HL-60 (cell line): ENCODE measurements around the gene KRT4.
"Not testable (repeated sequence)": the region's sequence is repeated elsewhere in the genome, so short reads cannot be mapped to it uniquely, and the experiment has no call there.

Experiments used
- DNase-seq, 2 experiments: peaks; one replicate each; pipeline ENCODE4 v3.0.0-alpha.2; 2010 to 2020; ENCODE audit warnings: low read depth in 1 of 2, low spot score in 1 of 2
- H3K27ac ChIP-seq: fragments of 250-450 bp; sonication (Bioruptor Pico); replicated peaks from 2 replicates; pipeline ENCODE4 v1.5.1; 2020; ENCODE audit warnings: mild to moderate bottlenecking, moderate library complexity
- H3K27me3 ChIP-seq: fragments of 250-450 bp; sonication (Bioruptor Pico); 2 replicates; pipeline ENCODE4 v1.5.1; 2021; ENCODE audit warnings: mild to moderate bottlenecking, moderate library complexity; ENCODE audit not compliant: insufficient read depth, poor library complexity, severe bottlenecking
- H3K4me3 ChIP-seq: replicated peaks from 2 replicates; pipeline ENCODE4 v1.5.1; 2011; ENCODE audit warnings: mild to moderate bottlenecking, control low read depth, low read length; ENCODE audit not compliant: insufficient read depth
- GABPA ChIP-seq: IDR thresholded peaks from 2 replicates; pipeline ENCODE4 v1.6.1; 2012; ENCODE audit warnings: low read depth
- POLR2AphosphoS5 ChIP-seq: IDR thresholded peaks from 2 replicates; pipeline ENCODE4 v1.6.1; 2012; ENCODE audit warnings: low read depth
- SPI1 ChIP-seq: IDR thresholded peaks from 2 replicates; pipeline ENCODE4 v1.6.1; 2012; ENCODE audit warnings: low read depth, mild to moderate bottlenecking, borderline replicate concordance
- TF ChIP-seq, protein P1 (sequence below): IDR thresholded peaks from 2 replicates; pipeline ENCODE4 v1.6.1; 2012; ENCODE audit warnings: low read depth; ENCODE audit not compliant: insufficient replicate concordance
- TF ChIP-seq, protein P2 (sequence below): IDR thresholded peaks from one replicate; pipeline ENCODE4 v1.5.1; 2011; ENCODE audit warnings: low read length, control low read depth, inconsistent platforms; ENCODE audit not compliant: insufficient read depth

Gene KRT4

DNA sequence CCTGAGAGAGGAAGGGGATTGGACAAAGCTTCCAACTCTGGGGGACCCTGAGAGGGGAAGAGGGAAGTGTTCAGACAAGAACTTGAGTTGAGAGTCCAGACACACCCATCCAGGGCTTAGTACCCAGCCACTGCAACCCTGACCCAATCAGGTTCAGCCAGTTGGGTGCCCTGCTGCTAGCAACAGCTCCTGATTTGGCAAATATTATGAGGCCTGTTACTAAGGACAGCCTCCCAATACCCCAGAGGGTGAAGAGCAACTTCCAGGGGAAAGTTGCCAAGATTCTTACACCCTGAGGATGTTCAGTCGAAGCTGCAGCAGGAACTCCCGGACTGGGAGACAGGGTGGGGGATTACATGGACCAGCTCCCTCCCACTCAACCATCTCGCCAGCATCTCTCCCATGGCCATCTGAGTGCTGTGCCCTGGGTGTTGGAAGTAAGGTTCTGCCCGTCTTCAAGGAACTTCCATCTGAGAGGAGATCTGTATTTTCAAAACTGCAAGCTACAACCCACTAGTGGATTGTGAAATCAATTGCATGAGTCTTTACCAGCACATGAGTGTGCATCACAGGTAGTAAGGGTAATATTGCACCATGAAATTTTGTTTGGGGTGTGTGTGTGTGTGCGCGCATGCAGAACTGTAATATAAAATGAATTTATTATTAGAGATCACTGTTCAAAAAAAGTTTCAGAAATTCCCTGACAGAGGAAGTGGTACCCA lies 46.3 kb upstream of the KRT4 start:
- DNase-seq, result no peak
- Histone ChIP-seq H3K27ac (no peak overlapping the region), H3K4me3 (no peak overlapping the region), H3K27me3 (no peaks in the 10 kb centered on the region)
- TF ChIP-seq SPI1 (no peak), POLR2AphosphoS5 (no peak)
- TF ChIP-seq, protein P1, sequence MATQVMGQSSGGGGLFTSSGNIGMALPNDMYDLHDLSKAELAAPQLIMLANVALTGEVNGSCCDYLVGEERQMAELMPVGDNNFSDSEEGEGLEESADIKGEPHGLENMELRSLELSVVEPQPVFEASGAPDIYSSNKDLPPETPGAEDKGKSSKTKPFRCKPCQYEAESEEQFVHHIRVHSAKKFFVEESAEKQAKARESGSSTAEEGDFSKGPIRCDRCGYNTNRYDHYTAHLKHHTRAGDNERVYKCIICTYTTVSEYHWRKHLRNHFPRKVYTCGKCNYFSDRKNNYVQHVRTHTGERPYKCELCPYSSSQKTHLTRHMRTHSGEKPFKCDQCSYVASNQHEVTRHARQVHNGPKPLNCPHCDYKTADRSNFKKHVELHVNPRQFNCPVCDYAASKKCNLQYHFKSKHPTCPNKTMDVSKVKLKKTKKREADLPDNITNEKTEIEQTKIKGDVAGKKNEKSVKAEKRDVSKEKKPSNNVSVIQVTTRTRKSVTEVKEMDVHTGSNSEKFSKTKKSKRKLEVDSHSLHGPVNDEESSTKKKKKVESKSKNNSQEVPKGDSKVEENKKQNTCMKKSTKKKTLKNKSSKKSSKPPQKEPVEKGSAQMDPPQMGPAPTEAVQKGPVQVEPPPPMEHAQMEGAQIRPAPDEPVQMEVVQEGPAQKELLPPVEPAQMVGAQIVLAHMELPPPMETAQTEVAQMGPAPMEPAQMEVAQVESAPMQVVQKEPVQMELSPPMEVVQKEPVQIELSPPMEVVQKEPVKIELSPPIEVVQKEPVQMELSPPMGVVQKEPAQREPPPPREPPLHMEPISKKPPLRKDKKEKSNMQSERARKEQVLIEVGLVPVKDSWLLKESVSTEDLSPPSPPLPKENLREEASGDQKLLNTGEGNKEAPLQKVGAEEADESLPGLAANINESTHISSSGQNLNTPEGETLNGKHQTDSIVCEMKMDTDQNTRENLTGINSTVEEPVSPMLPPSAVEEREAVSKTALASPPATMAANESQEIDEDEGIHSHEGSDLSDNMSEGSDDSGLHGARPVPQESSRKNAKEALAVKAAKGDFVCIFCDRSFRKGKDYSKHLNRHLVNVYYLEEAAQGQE, result no peak

DNA sequence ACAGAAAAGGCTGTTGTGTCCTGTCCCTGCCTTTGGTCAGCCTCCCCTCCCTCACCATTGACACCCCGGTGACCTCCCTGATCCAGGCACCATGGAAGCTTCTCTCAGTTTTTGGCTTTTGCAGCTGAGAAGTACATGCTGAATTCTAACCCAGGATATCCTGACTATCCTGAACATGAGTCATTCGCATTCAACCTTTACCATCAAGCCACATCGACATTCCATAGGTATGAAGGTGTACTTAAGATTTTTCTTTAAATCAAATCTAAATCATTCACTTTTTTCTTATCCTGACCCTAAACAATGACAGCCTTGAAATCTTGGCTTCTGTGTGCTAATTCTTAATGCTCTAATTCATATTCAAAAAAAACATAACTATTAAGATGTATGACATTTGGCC lies 43.6 kb upstream of the KRT4 start:
- TF ChIP-seq GABPA (no peak), POLR2AphosphoS5 (no peak)
- TF ChIP-seq, protein P1, result no peak
- TF ChIP-seq, protein P2, sequence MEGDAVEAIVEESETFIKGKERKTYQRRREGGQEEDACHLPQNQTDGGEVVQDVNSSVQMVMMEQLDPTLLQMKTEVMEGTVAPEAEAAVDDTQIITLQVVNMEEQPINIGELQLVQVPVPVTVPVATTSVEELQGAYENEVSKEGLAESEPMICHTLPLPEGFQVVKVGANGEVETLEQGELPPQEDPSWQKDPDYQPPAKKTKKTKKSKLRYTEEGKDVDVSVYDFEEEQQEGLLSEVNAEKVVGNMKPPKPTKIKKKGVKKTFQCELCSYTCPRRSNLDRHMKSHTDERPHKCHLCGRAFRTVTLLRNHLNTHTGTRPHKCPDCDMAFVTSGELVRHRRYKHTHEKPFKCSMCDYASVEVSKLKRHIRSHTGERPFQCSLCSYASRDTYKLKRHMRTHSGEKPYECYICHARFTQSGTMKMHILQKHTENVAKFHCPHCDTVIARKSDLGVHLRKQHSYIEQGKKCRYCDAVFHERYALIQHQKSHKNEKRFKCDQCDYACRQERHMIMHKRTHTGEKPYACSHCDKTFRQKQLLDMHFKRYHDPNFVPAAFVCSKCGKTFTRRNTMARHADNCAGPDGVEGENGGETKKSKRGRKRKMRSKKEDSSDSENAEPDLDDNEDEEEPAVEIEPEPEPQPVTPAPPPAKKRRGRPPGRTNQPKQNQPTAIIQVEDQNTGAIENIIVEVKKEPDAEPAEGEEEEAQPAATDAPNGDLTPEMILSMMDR, result no peak
- Histone ChIP-seq H3K27ac (no peak overlapping the region), H3K4me3 (no peak overlapping the region), H3K27me3 (no peaks in the 10 kb centered on the region)
- no peak for DNase-seq

DNA sequence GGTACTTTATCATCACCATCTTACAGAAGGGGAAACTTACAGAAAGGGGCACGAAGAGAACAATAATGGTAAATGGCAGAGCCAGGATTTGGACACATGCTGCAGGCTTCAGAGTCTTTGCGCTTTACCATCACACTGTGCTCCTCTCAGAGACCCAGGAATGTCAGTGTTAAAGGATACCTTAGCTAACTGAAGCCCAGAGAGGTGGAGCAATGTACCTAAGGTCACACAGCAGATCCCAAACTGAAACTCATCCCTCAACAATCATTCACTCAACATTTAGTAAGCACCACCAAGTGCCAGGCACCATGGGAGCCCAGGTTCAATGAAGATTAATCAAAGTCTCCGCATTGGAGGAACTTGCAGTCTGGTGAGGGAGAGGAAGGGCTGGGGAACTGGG lies 42.9 kb upstream of the KRT4 start:
- no peak for TF ChIP-seq SPI1
- no peak for TF ChIP-seq POLR2AphosphoS5
- TF ChIP-seq, protein P1, result no peak
- TF ChIP-seq GABPA, result no peak
- TF ChIP-seq, protein P2, result no peak
- Histone ChIP-seq H3K27ac (no peak overlapping the region), H3K27me3 (no peaks in the 10 kb centered on the region), H3K4me3 (no peak overlapping the region)
- DNase-seq, result no peak

DNA sequence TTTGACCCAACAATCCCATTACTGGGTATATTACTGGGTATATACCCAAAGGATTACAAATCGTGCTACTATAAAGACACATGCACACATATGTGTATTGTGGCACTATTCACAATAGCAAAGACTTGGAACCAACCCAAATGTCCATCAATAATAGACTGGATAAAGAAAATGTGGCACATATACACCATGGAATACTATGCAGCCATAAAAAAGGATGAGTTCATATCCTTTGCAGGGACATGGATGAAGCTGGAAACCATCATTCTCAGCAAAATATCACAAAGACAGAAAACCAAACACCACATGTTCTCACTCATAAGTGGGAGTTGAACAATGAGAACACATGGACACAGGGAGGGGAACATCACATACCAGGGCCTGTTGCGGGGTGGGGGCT lies 42.2 kb upstream of the KRT4 start:
- H3K4me3 ChIP-seq, DNase-seq, H3K27ac ChIP-seq, H3K27me3 ChIP-seq: not testable (repeated sequence)
